Thyroid gland (tissue), 4 donors: Measurements from ENCODE around the gene KANSL1. TPM values are rescaled to one million over a fixed set of nuclear protein-coding genes. Genes with fewer than 3 reads are reported as not detected.
"Not testable (repeated sequence)": the region's sequence is repeated elsewhere in the genome, so short reads cannot be mapped to it uniquely, and the experiment has no call there.

Source experiments
- DNase-seq, 2 donors: peaks; one replicate each; pipeline ENCODE4 v3.0.0-alpha.2; 2019
- H3K27ac ChIP-seq, 3 donors: fragments of 200-600 bp; sonication (generic); 1 replicate in 2 of 3; 2 replicates in 1 of 3; pipeline ENCODE4 v1.5.1; 2016 to 2019; ENCODE audit warnings: mild to moderate bottlenecking in 1 of 3, moderate library complexity in 1 of 3
- H3K27me3 ChIP-seq: fragments of 200-600 bp; sonication (generic); one replicate; pipeline ENCODE4 v1.5.1; 2019
- H3K36me3 ChIP-seq, 2 donors: fragments of 200-600 bp; sonication (generic); one replicate each; pipeline ENCODE4 v1.5.1; 2016 to 2019
- H3K4me1 ChIP-seq, 2 donors: fragments of 200-600 bp; sonication (generic); one replicate each; pipeline ENCODE4 v1.5.1; 2017 to 2019
- H3K4me3 ChIP-seq, 3 donors: fragments of 200-600 bp; sonication (generic); replicated peaks in 1 of 3; 1 replicate in 2 of 3; 2 replicates in 1 of 3; pipeline ENCODE4 v1.5.1; 2016; ENCODE audit warnings: mild to moderate bottlenecking in 1 of 3
- H3K9me3 ChIP-seq: fragments of 200-600 bp; sonication (generic); one replicate; pipeline ENCODE4 v1.5.1; 2017
- CTCF ChIP-seq, 6 experiments: fragments of 200-600 bp in 3 of 6; fragments of 450-650 bp in 3 of 6; sonication (generic) in 3 of 6; IDR thresholded peaks; one replicate each; pipeline ENCODE4 v1.5.1; 2016 to 2019; ENCODE audit warnings: antibody characterized with exemption in 6 of 6, mild to moderate bottlenecking in 2 of 6, inconsistent platforms in 1 of 6, moderate library complexity in 1 of 6
- POLR2A ChIP-seq, 2 donors: fragments of 450-650 bp; IDR thresholded peaks; one replicate each; pipeline ENCODE4 v1.6.1; 2017; ENCODE audit warnings: antibody characterized with exemption in 2 of 2, mild to moderate bottlenecking in 2 of 2, moderate library complexity in 1 of 2
- WGBS, 2 donors: methylation state at CpG; one replicate each; pipeline ENCODE4 v1.1.5; 2017; 5-methylcytosine and 5-hydroxymethylcytosine counted together
- intact Hi-C: fragments of 100-400 bp; cut with DNase I; formaldehyde crosslinking; loops from one replicate; pipeline ENCODE4 v1.15.1; 2023
- total RNA-seq, 4 donors: library from RNA; depleted of rRNA; stranded (reverse); fragments of >200 nt; gene quantifications; one replicate each; pipeline ENCODE4 v1.2.3, GENCODE V29; 2016

KANSL1 gene
- total RNA-seq, 4 donors from 2014 or later = 90.7 to 209 (median 124) TPM

GRCh38 chr17:46008591-46008990, 184.6 kb downstream of the KANSL1 start:
- no peaks in the 10 kb centered on the region for H3K27me3 ChIP-seq
- no peak overlapping the region for H3K4me3 ChIP-seq
- WGBS, 2 donors = 92 to 93% methylated on average over 9 of the region's 9 CpGs
- no peak overlapping the region for H3K27ac ChIP-seq
- no peak for DNase-seq
- TF ChIP-seq POLR2A (IDR thresholded peaks at IDR 0.05) (no peak), CTCF (IDR thresholded peaks at IDR 0.05) (no peak)
- H3K4me1 ChIP-seq = peaks cover 9% of the 10 kb centered on the region in 2 donors
- H3K36me3 ChIP-seq = no peaks in the 10 kb centered on the region
- intact Hi-C loops = loop anchor here (10.0 kb wide), 1 partner anchor 276 kb away; no protein-coding TSS in a partner anchor
- no peaks in the 10 kb centered on the region for H3K9me3 ChIP-seq

GRCh38 chr17:46007461-46007965, 185.7 kb downstream of the KANSL1 start:
- Histone ChIP-seq H3K9me3 (no peaks in the 10 kb centered on the region), H3K4me3 (no peak overlapping the region), H3K4me1 (peaks cover 9 to 11% of the 10 kb centered on the region in 2 donors), H3K27me3 (no peaks in the 10 kb centered on the region), H3K36me3 (no peaks in the 10 kb centered on the region), H3K27ac (no peak overlapping the region)
- 72 to 85% methylated on average over 2 of the region's 2 CpGs for WGBS, 2 donors
- intact Hi-C loops = loop anchor here (10.0 kb wide), 1 partner anchor 277 kb away; no protein-coding TSS in a partner anchor
- TF ChIP-seq POLR2A (IDR thresholded peaks at IDR 0.05) (no peak), CTCF (IDR thresholded peaks at IDR 0.05) (no peak)
- no peak for DNase-seq

- WGBS, 2 donors = 100% methylated on average over 1 of the region's 1 CpG
- H3K27me3 ChIP-seq = not testable (repeated sequence)
- intact Hi-C loops = loop anchor here (10.0 kb wide), 1 partner anchor 279 kb away; no protein-coding TSS in a partner anchor
Measured at GRCh38 chr17:46006082-46006481, 187.1 kb downstream of the KANSL1 start.

GRCh38 chr17:46003907-46004748, 189.1 kb downstream of the KANSL1 start:
- H3K27ac ChIP-seq = peak overlapping the region in 2 of 3 donors; percentile 40 to 52
- H3K27me3 ChIP-seq = no peaks in the 10 kb centered on the region
- no peaks in the 10 kb centered on the region for H3K36me3 ChIP-seq
- H3K4me1 ChIP-seq = peaks cover 9 to 11% of the 10 kb centered on the region in 2 donors
- no peak for TF ChIP-seq CTCF (IDR thresholded peaks at IDR 0.05)
- TF ChIP-seq POLR2A (IDR thresholded peaks at IDR 0.05) = no peak
- 28 to 36% methylated on average over 3 to 4 of the region's 6 CpGs for WGBS, 2 donors
- DNase-seq = peak; percentile 88
- intact Hi-C loops = loop anchor here (5.0 to 10.0 kb wide), 2 partner anchors 208 to 281 kb away; no protein-coding TSS in a partner anchor
- H3K9me3 ChIP-seq = no peaks in the 10 kb centered on the region
- H3K4me3 ChIP-seq = no peak overlapping the region

More at GRCh38 chr17:46006082-46006481, 187.1 kb downstream of the KANSL1 start:
- peaks cover 9 to 11% of the 10 kb centered on the region in 2 donors for H3K4me1 ChIP-seq
- not testable (repeated sequence) for H3K4me3 ChIP-seq, H3K36me3 ChIP-seq, DNase-seq, H3K27ac ChIP-seq, H3K9me3 ChIP-seq

GRCh38 chr17:46002973-46003316, 190.3 kb downstream of the KANSL1 start:
- Histone ChIP-seq H3K27ac (no peak overlapping the region), H3K27me3 (no peaks in the 10 kb centered on the region), H3K9me3 (no peaks in the 10 kb centered on the region), H3K36me3 (no peaks in the 10 kb centered on the region), H3K4me3 (no peak overlapping the region), H3K4me1 (peaks cover 9 to 11% of the 10 kb centered on the region in 2 donors)
- DNase-seq = no peak
- intact Hi-C loops = loop anchor here (5.0 to 10.0 kb wide), 2 partner anchors 209 to 282 kb away; no protein-coding TSS in a partner anchor
- WGBS, 2 donors = 75 to 79% methylated on average over 7 of the region's 7 CpGs
- no peak for TF ChIP-seq POLR2A (IDR thresholded peaks at IDR 0.05)
- no peak for TF ChIP-seq CTCF (IDR thresholded peaks at IDR 0.05)
